Stimulated activated CD8-positive, alpha-beta memory T cell treated with anti-CD3 and anti-CD28 coated beads, Interleukin-15, amount 100 ng/mL, for 4 hours (primary cell): Measurements from ENCODE around the gene PDE11A.
"Not testable (repeated sequence)": the region's sequence is repeated elsewhere in the genome, so short reads cannot be mapped to it uniquely, and the experiment has no call there.

ENCODE experiments used
- DNase-seq, 2 donors: peaks; one replicate each; pipeline ENCODE4 v3.0.0-alpha.2; 2020; ENCODE audit warnings: low read depth in 2 of 2

The PDE11A gene

DNA sequence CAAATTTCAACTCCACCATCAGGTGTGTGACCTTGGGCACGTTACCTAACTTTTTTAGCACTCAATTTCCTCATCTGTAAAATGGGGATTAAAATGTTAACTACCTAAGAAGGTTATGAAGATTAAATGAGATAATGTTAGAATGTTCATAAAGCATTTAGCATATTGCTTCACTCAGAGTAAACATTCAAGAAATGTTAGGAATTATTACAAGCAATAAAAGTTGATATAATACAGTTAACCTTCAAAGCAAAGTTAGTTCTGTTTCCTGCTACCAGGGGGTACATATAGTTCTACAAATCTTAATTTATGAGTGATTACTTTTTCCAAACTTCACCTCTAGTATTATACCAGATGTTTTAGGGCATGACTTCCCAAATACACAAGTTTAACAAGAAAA is 254.2 kb downstream of the PDE11A start:
- no peak for DNase-seq

DNA sequence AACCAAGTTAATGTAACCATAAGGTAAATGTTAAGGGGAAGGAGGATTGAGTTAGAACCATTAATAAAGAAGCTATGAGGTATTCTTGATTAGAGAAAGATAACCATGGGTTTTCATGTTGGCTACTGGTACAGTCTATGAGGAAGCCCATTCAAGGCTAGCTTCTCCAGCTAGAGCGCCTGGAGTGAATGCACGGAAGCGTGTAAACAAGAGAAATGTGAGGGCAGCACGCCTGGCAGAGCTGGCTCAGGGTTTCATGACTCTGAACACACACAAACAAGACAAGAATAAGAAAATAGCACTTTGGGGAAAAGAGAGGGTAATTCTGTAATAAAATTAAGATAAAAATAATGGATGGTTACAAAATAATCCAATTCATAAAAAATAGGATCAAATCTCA is 255.3 kb downstream of the PDE11A start:
- no peak for DNase-seq

DNA sequence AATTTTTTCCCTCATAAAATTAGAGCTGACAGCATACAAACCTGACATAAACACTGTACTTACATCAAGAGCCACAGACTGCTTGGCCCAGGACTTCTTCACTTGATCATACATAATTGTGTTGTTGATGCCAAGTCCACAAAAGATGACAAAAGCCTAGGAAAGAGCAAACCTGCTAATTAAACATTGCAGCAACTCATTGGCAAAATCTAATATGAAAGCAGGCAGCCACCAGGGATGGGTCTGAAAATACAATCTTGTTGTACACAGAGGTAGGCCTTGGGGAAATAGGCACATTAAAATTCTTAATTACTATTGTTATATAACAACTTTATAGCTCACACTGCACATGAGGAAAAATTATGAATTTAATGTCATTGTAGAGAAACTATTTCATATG is 255.8 kb downstream of the PDE11A start:
- no peak for DNase-seq

GRCh38 chr2:177812713-177813396 is 259.7 kb downstream of the PDE11A start:
- DNase-seq: no peak

- DNase-seq: no peak
Observed at GRCh38 chr2:177810906-177811305, 261.7 kb downstream of the PDE11A start.

DNA sequence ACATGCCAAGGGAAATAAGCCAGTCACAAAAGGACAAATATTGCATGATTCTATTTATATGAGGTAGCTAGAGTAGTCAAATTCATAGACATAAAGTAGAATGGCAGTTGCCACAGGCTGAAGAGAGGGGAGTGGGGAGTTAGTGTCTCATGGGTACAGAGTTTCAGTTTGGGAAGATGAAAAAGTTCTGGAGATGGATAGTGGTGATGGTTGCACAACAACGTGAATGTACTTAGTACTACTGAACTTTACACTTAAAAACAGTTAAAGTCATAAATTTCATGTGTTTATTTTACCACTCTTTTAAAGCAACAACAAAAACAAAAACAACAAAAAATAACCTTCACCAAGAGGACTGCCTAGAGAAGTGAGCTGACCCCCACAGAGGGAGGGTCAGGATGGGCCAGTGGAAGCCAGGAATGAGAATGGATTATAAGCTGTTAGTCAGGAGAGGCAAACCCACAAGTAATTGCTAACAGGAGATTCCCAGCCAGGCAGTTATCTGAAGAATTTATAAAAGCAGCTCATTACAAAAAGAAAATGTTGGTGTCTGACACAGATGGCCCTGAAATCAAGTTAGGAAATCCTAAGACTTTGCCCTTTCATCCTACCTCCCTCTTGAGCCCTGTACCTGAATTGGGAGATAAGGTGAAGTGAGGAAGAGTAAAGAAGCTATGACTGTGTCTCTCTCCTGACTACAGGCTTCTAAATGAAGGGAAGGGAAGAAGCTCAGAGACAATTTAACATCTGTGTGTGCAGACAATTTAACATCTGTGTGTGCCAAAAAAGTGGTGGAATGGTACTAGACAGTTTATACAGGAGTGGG is 263.4 kb downstream of the PDE11A start:
- DNase-seq: no peak

DNA sequence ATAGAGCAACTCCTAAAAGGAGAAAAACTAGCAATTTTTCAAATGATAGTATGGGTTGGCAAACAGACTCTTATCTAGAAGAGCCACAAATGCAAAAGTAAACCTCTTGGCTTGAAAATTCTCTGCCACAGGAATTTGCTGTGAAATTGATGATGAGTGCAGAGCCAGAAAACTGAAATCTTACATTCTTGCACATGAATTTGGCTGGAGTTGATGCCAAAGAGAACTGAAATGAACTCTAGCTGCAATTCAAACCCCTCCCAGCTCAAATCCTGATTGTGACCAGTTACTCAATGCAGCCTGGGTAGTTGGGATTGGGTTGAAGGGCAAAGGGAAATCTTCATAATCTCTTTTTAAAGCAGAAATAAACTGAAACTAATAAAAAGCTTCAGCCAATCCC is 266.6 kb downstream of the PDE11A start:
- no peak for DNase-seq

DNA sequence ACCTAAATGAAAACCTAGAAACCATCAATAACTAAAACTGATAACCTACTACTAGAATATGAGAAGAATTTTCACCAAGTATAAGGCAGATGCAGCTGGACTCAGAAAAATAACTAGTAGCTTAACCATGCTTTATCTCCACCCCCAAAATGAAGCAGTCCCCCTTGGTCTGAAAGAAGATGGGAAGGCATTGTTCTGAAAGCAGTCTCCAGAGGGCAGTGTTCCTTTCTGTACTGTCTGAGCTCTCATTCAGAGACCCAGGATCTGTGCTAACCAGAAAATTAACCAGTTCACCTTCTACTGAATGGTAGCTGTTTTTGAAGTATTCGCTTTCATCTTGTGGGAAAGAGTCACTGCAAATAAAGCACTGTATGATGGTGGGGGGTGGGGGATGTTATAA is 273.0 kb downstream of the PDE11A start:
- DNase-seq: no peak

- no peak for DNase-seq
Observed at GRCh38 chr2:177797808-177798207, 274.8 kb downstream of the PDE11A start.

DNA sequence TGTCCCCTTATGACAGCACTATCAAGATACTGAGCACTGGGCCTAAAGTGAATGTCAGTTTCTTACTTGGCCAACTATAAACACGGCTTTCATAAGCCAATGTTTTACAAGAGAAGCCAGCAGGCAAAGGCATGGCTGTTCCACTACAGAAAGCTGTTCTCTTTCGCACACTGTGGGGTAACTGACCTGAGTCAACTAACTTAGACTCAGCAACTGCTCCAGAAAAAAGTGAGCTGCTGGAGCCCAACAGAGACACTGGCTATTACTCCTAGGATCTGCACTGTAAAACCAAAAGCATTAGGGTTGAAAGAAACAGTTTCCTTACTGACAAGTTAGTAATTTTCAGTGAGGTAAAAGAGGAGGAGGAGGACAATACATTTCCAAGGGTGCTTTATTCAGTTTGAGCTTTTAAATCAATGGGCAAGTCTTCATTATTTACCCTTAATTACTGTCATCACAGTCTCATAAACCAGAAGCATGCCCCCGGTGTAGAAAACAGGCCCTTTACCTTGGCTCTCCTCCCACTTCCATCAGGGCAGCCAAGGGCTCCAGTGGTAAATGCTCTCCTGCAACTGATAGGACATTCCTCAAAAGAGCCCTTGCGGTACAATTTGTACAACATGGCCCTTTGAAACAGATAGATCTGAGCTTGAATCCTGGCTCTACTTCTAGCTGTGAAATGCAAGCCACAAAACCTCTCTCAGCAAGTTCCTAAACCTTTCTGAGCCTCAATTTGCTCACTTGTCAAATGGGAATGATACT is 275.7 kb downstream of the PDE11A start:
- no peak for DNase-seq

GRCh38 chr2:177796011-177796410 is 276.6 kb downstream of the PDE11A start:
- DNase-seq: no peak

GRCh38 chr2:177785143-177785542 is 287.4 kb downstream of the PDE11A start:
- not testable (repeated sequence) for DNase-seq

- DNase-seq: no peak
Observed at GRCh38 chr2:177784745-177785067, 287.9 kb downstream of the PDE11A start.

GRCh38 chr2:177783835-177784744 is 288.5 kb downstream of the PDE11A start:
- DNase-seq: no peak

DNA sequence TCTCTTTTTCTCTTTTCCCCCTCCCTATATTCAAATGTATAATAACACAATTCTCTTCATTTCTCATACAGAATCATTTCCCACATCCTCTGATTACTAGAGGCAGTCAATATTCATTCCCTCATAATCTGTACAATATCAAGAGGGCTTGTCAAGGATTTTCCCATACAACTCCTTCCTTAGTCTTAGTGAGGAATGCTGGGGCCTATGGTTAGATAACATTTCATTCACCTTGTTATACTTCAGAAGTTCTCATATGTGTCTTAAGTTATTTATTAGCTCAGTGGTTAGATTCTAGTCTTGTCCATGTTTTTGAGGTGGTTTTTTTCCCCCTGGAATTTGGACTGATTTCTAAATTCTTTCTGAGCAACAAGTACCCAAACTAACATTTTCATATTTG is 289.5 kb downstream of the PDE11A start:
- DNase-seq: no peak

- no peak for DNase-seq
Observed at GRCh38 chr2:177782613-177783012, 290.0 kb downstream of the PDE11A start.

- no peak for DNase-seq
Observed at GRCh38 chr2:177778472-177778871, 294.1 kb downstream of the PDE11A start.

DNA sequence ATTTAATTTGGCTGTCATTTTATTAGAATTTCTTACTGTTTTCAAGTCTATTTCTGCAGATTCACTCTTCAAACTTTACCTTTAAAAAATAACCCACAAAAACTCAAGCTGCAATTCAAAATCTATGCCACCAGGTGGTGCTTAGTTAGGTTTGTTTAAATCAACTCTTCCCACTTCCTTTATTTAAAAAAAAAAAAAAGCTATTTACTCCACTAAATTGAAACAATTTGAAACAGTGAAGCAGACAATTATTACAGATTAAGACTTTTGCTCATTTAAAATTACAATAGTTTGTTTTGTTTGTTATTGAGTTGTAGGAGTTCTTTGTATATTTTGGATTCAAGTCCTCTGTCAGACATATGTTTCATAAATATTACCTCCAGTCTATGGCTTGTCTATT is 300.0 kb downstream of the PDE11A start:
- no peak for DNase-seq

GRCh38 chr2:177771191-177771590 is 301.4 kb downstream of the PDE11A start:
- DNase-seq: no peak

DNA sequence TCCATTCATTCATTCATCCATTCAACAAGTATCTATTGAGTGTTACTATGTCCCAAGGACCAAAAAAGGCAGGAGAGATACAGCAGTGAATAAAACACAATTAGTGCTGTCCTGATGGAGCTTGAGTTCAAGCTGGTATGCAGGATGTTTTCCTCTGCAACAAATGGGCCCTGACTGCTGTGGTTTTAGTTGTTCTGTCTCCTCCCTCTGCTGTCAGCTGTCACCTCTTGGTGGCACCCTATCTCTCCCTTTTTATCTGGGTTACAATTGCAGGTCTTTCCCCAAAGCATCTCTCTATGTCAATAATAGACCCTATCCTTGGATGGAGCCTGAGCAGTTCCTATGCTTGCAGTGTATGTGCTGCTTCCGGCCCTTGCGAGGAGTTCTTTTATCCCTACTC is 304.8 kb downstream of the PDE11A start:
- no peak for DNase-seq

- no peak for DNase-seq
Observed at GRCh38 chr2:177765698-177766097, 306.9 kb downstream of the PDE11A start.
